Loucy (cell line): ENCODE measurements around the gene NRCAM.

Experiments used
- CTCF ChIP-seq: fragments of 200-600 bp; sonication (generic); conservative IDR thresholded peaks from 2 replicates; pipeline ENCODE4 v1.5.1; 2014; ENCODE audit warnings: mild to moderate bottlenecking, antibody characterized with exemption, low read length
- EZH2phosphoT487 ChIP-seq: fragments of 200-600 bp; IDR thresholded peaks from 2 replicates; pipeline ENCODE4 v1.6.1; 2018; ENCODE audit warnings: antibody characterized with exemption, mild to moderate bottlenecking, moderate library complexity, borderline replicate concordance

DNA sequence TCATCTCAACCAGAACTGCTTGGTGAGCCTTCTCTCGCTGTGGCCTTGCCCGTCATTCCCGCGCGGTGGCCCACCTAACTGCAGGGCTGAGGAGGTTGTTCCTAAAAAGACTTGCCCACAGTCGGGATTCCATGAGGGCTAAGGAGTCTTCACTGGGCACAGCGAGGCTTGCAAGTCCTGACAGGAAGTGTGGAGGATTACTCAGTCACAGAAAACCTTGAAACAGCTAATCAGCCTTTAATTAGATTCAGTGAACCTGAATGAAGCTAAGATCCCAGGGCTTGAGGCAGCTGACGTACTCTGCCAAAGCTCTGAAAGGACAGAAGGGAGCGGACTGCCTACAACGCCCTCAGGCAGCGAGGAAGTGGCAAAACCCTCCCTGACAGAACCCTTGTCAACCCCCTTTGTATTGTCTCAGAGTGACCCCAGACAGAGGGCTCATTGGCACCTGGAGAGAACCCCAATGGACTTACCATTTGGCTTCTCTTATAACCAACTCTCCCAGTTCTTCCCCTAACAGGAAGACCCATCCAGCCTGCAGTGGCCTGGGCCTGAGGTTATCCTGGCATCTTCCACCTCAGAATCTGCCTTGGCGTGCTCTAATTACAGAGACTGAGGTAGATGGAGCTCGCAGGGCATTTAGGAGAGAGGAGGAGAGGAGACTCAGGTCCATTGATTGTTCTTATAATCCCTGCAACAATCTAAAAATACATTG, 323.5 kb downstream of the NRCAM start:
- TF ChIP-seq CTCF (no peak), EZH2phosphoT487 (no peak)
